Caco-2 (cell line): ENCODE results near the gene CPSF4. TPM values are rescaled to one million over a fixed set of nuclear protein-coding genes. Genes with fewer than 3 reads are reported as not detected.

ENCODE experiments used
- BruUV-seq: library from RNA; stranded (reverse); fragments of 400-500 nt; replicated peaks from 2 replicates; lab custom pipeline; 2021; lab: Mats Ljungman, UMichigan
- CTCF ChIA-PET: fragments of 300-600 bp; sonication (Branson Sonifier 250); formaldehyde crosslinking; loops from one replicate; lab custom pipeline; 2022; ENCODE audit warnings: antibody characterized with exemption; lab: Charles Lee
- POLR2A ChIA-PET: fragments of 300-600 bp; sonication (Branson Sonifier 250); formaldehyde crosslinking; loops from one replicate; lab custom pipeline; 2022; ENCODE audit warnings: antibody characterized with exemption; lab: Charles Lee
- DNase-seq, 2 experiments: peaks; one replicate each; pipeline versions ENCODE4 v3.0.0 to v3.0.0-alpha.2; 2020 to 2022
- H3K27me3 ChIP-seq: replicated peaks from 2 replicates; pipeline ENCODE4 v1.6.0; 2011; ENCODE audit warnings: low read length; ENCODE audit not compliant: control insufficient read depth, insufficient read depth
- H3K36me3 ChIP-seq: 2 replicates; pipeline ENCODE4 v1.5.1; 2011; ENCODE audit warnings: low read length; ENCODE audit not compliant: control insufficient read depth, insufficient read depth
- H3K4me1 ChIP-seq: fragments of 250-450 bp; sonication (Bioruptor Pico); 2 replicates; pipeline ENCODE4 v1.5.1; 2020; ENCODE audit warnings: mild to moderate bottlenecking
- H3K4me3 ChIP-seq: 2 replicates; pipeline ENCODE4 v1.5.1; 2011; ENCODE audit warnings: low read depth, mild to moderate bottlenecking, control low read depth, low read length
- H3K9me3 ChIP-seq: fragments of 250-450 bp; sonication (Bioruptor Pico); 2 replicates; pipeline ENCODE4 v1.5.1; 2020; ENCODE audit warnings: mild to moderate bottlenecking, moderate library complexity
- H3K27ac Mint-ChIP-seq: one replicate; pipeline ENCODE4 v1.8.0; 2022; ENCODE audit warnings: mixed read lengths; ENCODE audit not compliant: unreplicated experiment
- H3K27me3 Mint-ChIP-seq: one replicate; pipeline ENCODE4 v1.8.0; 2022; ENCODE audit warnings: mixed read lengths; ENCODE audit not compliant: insufficient read depth, unreplicated experiment
- H3K36me3 Mint-ChIP-seq: one replicate; pipeline ENCODE4 v1.8.0; 2022; ENCODE audit warnings: mild to moderate bottlenecking, mixed read lengths; ENCODE audit not compliant: insufficient read depth, unreplicated experiment
- H3K4me1 Mint-ChIP-seq: one replicate; pipeline ENCODE4 v1.8.0; 2022; ENCODE audit warnings: low read depth, mixed read lengths; ENCODE audit not compliant: unreplicated experiment
- H3K4me3 Mint-ChIP-seq: one replicate; pipeline ENCODE4 v1.8.0; 2022; ENCODE audit warnings: mild to moderate bottlenecking, moderate library complexity, mixed read lengths; ENCODE audit not compliant: unreplicated experiment
- H3K9me3 Mint-ChIP-seq: one replicate; pipeline ENCODE4 v1.8.0; 2022; ENCODE audit warnings: mixed read lengths; ENCODE audit not compliant: unreplicated experiment
- intact Hi-C: fragments of 100-400 bp; cut with micrococcal nuclease; formaldehyde crosslinking; loops from one replicate; pipeline ENCODE4 v1.10.0; 2022; ENCODE audit not compliant: unreplicated experiment
- total RNA-seq: library from RNA; stranded (reverse); gene quantifications from 2 replicates; pipeline ENCODE4 v1.2.3, GENCODE V29; 2022
- TF ChIP-seq, protein P1 (sequence below), 2 experiments: fragments of 200-600 bp in 1 of 2; IDR thresholded peaks; 1 replicate in 1 of 2; 2 replicates in 1 of 2; pipeline versions ENCODE4 v1.5.1 to v1.8.0; 2011 to 2022; ENCODE audit warnings: antibody characterized with exemption in 1 of 2, control low read depth in 1 of 2, inconsistent platforms in 1 of 2, low read depth in 1 of 2, low read length in 1 of 2, mild to moderate bottlenecking in 1 of 2, moderate library complexity in 1 of 2; ENCODE audit not compliant: insufficient read depth in 1 of 2, severe bottlenecking in 1 of 2, unreplicated experiment in 1 of 2

Gene CPSF4
- total RNA-seq, 1 experiment from 2014 or later, result 158 TPM

DNA sequence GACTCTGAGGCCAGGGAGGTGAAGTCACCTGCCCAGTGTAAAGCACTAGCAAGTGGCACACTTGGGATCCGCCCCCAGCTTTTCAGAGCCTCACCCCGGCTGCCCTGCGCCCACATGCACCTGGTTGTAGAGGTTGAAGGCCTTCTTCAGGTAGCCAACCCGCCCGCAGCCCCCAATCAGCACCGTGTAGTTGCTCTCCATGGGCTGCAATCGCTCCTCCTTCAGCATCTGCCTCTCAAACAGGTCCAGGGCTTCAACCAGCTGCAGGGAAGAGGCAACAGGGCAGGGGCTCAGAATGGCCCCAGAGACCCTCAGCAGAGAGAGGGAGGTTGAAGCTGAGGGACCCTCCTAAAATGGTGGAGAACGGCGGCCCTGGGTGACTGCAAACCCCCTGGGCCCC lies 5.6 kb upstream of the CPSF4 start:
- peaks cover 98% of the 10 kb centered on the region for H3K36me3 Mint-ChIP-seq
- peaks cover 18% of the 10 kb centered on the region for H3K36me3 ChIP-seq
- H3K9me3 Mint-ChIP-seq, result no peaks in the 10 kb centered on the region
- ChIA-PET CTCF (no interaction called here), POLR2A (interaction anchor here (0.6 kb wide), 1 partner anchor 58 kb away, joined by 3 read pairs; no protein-coding TSS in a partner anchor)
- H3K27ac Mint-ChIP-seq, result peak overlapping the region; percentile 92
- H3K27me3 Mint-ChIP-seq, result no peaks in the 10 kb centered on the region
- intact Hi-C loops, result loop anchor here (2.0 kb wide), 2 partner anchors 24 to 40 kb away; partner anchors contain the start of genes BUD31, PDAP1 and ZNF789
- DNase-seq, result no peak
- no TSS peak for BruUV-seq
- no peak overlapping the region for H3K4me3 ChIP-seq
- peak overlapping the region; percentile 67 for H3K4me3 Mint-ChIP-seq
- peaks cover 72% of the 10 kb centered on the region for H3K4me1 ChIP-seq
- peaks cover 20% of the 10 kb centered on the region for H3K4me1 Mint-ChIP-seq
- TF ChIP-seq, protein P1, sequence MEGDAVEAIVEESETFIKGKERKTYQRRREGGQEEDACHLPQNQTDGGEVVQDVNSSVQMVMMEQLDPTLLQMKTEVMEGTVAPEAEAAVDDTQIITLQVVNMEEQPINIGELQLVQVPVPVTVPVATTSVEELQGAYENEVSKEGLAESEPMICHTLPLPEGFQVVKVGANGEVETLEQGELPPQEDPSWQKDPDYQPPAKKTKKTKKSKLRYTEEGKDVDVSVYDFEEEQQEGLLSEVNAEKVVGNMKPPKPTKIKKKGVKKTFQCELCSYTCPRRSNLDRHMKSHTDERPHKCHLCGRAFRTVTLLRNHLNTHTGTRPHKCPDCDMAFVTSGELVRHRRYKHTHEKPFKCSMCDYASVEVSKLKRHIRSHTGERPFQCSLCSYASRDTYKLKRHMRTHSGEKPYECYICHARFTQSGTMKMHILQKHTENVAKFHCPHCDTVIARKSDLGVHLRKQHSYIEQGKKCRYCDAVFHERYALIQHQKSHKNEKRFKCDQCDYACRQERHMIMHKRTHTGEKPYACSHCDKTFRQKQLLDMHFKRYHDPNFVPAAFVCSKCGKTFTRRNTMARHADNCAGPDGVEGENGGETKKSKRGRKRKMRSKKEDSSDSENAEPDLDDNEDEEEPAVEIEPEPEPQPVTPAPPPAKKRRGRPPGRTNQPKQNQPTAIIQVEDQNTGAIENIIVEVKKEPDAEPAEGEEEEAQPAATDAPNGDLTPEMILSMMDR (IDR thresholded peaks at IDR 0.05; ENCODE audit: insufficient read depth in 1 of 2, low read depth in 1 of 2, low read length in 1 of 2, severe bottlenecking in 1 of 2, unreplicated experiment in 1 of 2), result no peak
- H3K27me3 ChIP-seq, result no peaks in the 10 kb centered on the region
- H3K9me3 ChIP-seq, result no peaks in the 10 kb centered on the region

DNA sequence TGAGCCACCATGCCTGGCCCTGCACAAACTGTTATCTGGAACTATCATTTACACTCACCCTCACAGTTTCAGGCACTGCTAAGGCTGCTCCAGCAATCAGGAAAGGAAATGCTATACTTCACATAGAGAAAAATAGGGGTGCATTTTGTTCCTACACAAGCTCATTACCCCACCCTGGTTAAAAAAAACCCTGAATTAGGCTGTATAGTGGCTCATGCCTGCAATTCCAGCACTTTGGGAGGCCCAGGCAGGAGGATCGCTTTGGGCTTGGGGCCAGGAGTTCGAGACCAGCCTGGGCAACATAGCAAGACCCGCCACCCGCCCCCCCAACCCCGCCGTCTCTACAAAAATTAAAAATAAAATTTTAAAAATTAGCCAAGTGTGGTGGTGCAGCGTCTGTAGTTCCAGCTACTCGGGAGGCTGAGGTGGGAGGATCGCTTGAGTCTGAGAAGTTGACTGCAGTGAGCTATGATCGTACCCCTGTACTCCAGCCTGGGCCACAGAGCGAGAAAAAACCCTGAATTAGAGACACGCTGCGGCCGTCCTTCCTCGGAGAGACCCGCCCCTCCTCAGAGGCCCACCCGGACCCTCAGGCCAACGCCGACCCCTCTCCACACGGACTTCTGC lies 684 bp upstream of the CPSF4 start:
- POLR2A ChIA-PET, result interaction anchor here (0.6 to 1.0 kb wide), 2 partner anchors 29 to 34 kb away, joined by 5 to 6 read pairs; partner anchors contain the start of gene BUD31
- Histone ChIP-seq H3K4me3 (peak overlapping the region; percentile 100), H3K4me1 (peaks cover 38% of the 10 kb centered on the region), H3K36me3 (peaks cover 5% of the 10 kb centered on the region), H3K9me3 (no peaks in the 10 kb centered on the region), H3K27me3 (no peaks in the 10 kb centered on the region)
- Mint-ChIP-seq H3K9me3 (no peaks in the 10 kb centered on the region), H3K4me3 (peak overlapping the region; percentile 100), H3K27ac (peak overlapping the region; percentile 98), H3K36me3 (peaks cover 100% of the 10 kb centered on the region), H3K4me1 (peaks cover 24% of the 10 kb centered on the region), H3K27me3 (no peaks in the 10 kb centered on the region)
- CTCF ChIA-PET, result no interaction called here
- intact Hi-C loops, result no loop called here
- TF ChIP-seq, protein P1 (IDR thresholded peaks at IDR 0.05; ENCODE audit: insufficient read depth in 1 of 2, low read depth in 1 of 2, low read length in 1 of 2, severe bottlenecking in 1 of 2, unreplicated experiment in 1 of 2), result no peak
- DNase-seq, result no peak
- no TSS peak for BruUV-seq

DNA sequence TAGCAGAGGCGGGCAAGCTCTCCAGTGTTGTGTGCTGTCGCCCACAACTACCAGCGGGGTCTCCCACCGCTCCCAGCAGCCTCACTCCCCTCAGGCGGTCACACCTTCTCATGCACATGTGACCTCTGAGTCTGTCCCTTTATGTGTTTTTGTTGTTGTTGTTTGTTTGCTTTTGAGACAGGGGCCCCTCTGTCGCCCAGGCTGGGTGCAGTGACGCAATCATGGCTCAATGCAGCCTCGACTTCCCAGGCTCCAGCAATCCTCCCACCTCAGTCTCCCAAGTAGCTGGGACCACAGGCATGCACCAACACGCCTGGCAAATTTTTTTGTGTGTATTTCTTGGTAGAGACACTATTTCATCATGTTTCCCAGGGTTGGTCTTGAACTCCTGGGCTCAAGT lies 1.5 kb downstream of the CPSF4 start:
- intact Hi-C loops, result no loop called here
- peaks cover 100% of the 10 kb centered on the region for H3K36me3 Mint-ChIP-seq
- TF ChIP-seq, protein P1 (IDR thresholded peaks at IDR 0.05; ENCODE audit: insufficient read depth in 1 of 2, low read depth in 1 of 2, low read length in 1 of 2, severe bottlenecking in 1 of 2, unreplicated experiment in 1 of 2), result no peak
- Histone ChIP-seq H3K9me3 (no peaks in the 10 kb centered on the region), H3K4me3 (peak overlapping the region; percentile 100), H3K4me1 (peaks cover 20% of the 10 kb centered on the region), H3K36me3 (peaks cover 16% of the 10 kb centered on the region), H3K27me3 (no peaks in the 10 kb centered on the region)
- no peak for DNase-seq
- peak overlapping the region; percentile 98 for H3K27ac Mint-ChIP-seq
- H3K4me1 Mint-ChIP-seq, result peaks cover 19% of the 10 kb centered on the region
- H3K9me3 Mint-ChIP-seq, result no peaks in the 10 kb centered on the region
- POLR2A ChIA-PET, result no interaction called here
- CTCF ChIA-PET, result no interaction called here
- peak overlapping the region; percentile 100 for H3K4me3 Mint-ChIP-seq
- no TSS peak for BruUV-seq
- no peaks in the 10 kb centered on the region for H3K27me3 Mint-ChIP-seq
